Parathyroid adenoma (tissue), 2 donors: ENCODE data around the gene ABLIM1.

Source experiments
- H2AFZ ChIP-seq: fragments of 300-600 bp; sonication (generic); one replicate; pipeline ENCODE4 v1.7.0; 2017; ENCODE audit warnings: antibody characterized with exemption, mild to moderate bottlenecking
- H3K27ac ChIP-seq: fragments of 300-600 bp; sonication (generic); one replicate; pipeline ENCODE4 v1.7.0; 2017
- H3K27me3 ChIP-seq: fragments of 300-600 bp; sonication (generic); one replicate; pipeline ENCODE4 v1.7.0; 2017; ENCODE audit warnings: low read length; ENCODE audit not compliant: control insufficient read depth, insufficient read depth
- H3K36me3 ChIP-seq: fragments of 300-600 bp; sonication (generic); one replicate; pipeline ENCODE4 v1.7.0; 2017; ENCODE audit warnings: low read length; ENCODE audit not compliant: control insufficient read depth, insufficient read depth
- H3K4me1 ChIP-seq: fragments of 300-600 bp; sonication (generic); one replicate; pipeline ENCODE4 v1.7.0; 2017; ENCODE audit warnings: control low read depth
- H3K4me2 ChIP-seq: fragments of 300-600 bp; sonication (generic); one replicate; pipeline ENCODE4 v1.7.0; 2017; ENCODE audit warnings: low read length
- H3K4me3 ChIP-seq: fragments of 300-600 bp; sonication (generic); one replicate; pipeline ENCODE4 v1.7.0; 2017; ENCODE audit warnings: low read depth, low read length
- H3K79me2 ChIP-seq: fragments of 300-600 bp; sonication (generic); one replicate; pipeline ENCODE4 v1.7.0; 2017; ENCODE audit warnings: control low read depth
- H3K9ac ChIP-seq: fragments of 300-600 bp; sonication (generic); one replicate; pipeline ENCODE4 v1.7.0; 2017; ENCODE audit warnings: mild to moderate bottlenecking
- H3K9me3 ChIP-seq: fragments of 300-600 bp; sonication (generic); one replicate; pipeline ENCODE4 v1.7.0; 2017; ENCODE audit warnings: low read length; ENCODE audit not compliant: control insufficient read depth
- CTCF ChIP-seq: fragments of 300-600 bp; sonication (generic); IDR thresholded peaks from one replicate; pipeline ENCODE4 v1.7.0; 2017; ENCODE audit warnings: antibody characterized with exemption, mild to moderate bottlenecking
- donor health status: primary hyperparathyroidism.

ABLIM1 gene

DNA sequence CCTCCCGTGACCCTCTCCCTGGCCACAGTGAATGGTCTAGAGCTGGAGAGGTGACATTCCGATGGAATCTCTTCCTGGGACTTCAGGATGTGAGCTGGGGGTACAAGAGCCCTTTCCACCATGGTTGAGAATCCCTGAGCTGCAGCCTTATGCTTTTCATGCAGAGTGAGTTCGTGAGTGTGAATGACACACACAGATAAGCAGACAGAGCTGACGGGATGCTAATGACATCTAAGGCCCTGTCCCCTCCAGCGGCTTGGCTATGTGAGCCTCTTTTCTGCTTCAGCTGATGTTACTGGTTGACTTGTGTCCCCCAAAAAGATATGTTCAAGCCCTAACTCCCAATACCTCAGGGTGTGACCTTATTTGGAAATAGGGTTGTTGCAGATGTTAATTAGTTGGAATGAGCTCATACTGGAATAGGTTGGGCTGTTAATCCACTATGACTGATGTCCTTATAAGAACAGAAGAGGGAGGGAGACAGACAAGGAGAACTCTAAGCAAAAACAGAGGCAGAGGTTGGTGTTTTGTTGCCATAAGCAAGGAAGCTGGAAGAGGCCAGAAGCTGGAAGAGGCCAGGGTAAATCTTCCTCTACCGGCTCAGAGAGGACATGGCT lies 142.7 kb downstream of the ABLIM1 start:
- no peaks in the 10 kb centered on the region for H3K27me3 ChIP-seq

GRCh38 chr10:114513381-114513792 lies 144.7 kb downstream of the ABLIM1 start:
- Histone ChIP-seq H2AFZ (no peak overlapping the region), H3K27me3 (no peaks in the 10 kb centered on the region), H3K9ac (no peak overlapping the region), H3K36me3 (no peaks in the 10 kb centered on the region), H3K4me3 (no peak overlapping the region), H3K4me1 (peaks cover 3% of the 10 kb centered on the region), H3K4me2 (no peak overlapping the region), H3K27ac (no peak overlapping the region), H3K9me3 (no peaks in the 10 kb centered on the region), H3K79me2 (peaks cover 24% of the 10 kb centered on the region)
- no peak for TF ChIP-seq CTCF

More for the DNA sequence above, 142.7 kb downstream of the ABLIM1 start:
- H2AFZ ChIP-seq = no peak overlapping the region
- H3K9ac ChIP-seq = no peak overlapping the region
- H3K4me2 ChIP-seq = no peak overlapping the region
- H3K27ac ChIP-seq = no peak overlapping the region
- no peak for TF ChIP-seq CTCF
- H3K4me1 ChIP-seq = peaks cover 13% of the 10 kb centered on the region
- no peak overlapping the region for H3K4me3 ChIP-seq
- peaks cover 22% of the 10 kb centered on the region for H3K79me2 ChIP-seq
- no peaks in the 10 kb centered on the region for H3K36me3 ChIP-seq
- no peaks in the 10 kb centered on the region for H3K9me3 ChIP-seq

DNA sequence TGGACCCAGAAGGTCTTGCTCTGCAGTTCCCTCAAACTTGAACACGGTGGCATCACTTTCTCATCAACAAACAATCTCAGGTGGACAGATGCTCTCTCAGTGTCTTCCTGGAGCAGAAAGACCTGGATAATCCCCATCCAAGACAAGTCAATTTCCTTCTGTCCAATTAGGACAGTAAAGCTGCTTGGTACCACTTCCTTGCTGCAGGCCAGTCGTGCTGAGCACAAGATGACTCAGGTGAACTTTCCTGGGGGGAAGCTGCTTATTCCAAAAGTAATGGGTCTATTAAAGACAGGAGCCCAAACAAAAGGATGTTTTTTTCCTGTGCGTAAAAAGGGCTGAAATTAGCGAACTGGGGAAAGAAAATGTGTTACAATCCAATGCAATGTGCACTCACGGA lies 146.2 kb downstream of the ABLIM1 start:
- H3K36me3 ChIP-seq = no peaks in the 10 kb centered on the region
- H3K4me1 ChIP-seq = peaks cover 13% of the 10 kb centered on the region
- H3K27ac ChIP-seq = no peak overlapping the region
- no peak for TF ChIP-seq CTCF
- no peaks in the 10 kb centered on the region for H3K27me3 ChIP-seq
- H3K4me2 ChIP-seq = no peak overlapping the region
- H3K79me2 ChIP-seq = peaks cover 25% of the 10 kb centered on the region
- no peaks in the 10 kb centered on the region for H3K9me3 ChIP-seq
- H3K9ac ChIP-seq = no peak overlapping the region
- H3K4me3 ChIP-seq = no peak overlapping the region
- no peak overlapping the region for H2AFZ ChIP-seq

DNA sequence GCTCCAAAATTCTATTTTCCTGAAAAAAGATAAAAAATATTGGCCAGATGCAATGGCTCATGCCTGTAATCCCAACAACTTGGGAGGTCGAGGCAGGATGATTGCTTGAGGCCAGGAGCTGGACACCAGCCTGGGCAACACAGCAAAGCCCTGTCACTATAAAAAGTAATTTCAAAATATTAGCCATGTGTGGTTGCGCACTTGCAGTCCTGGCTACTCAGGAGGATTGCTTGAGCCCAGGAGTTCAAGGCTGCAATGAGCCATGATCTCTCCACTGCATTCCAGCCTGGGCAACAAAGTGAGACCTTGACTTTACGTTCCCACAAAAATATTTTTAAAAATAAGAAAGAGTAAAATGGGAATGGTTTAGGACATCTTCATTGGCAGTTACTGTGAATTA lies 149.7 kb downstream of the ABLIM1 start:
- Histone ChIP-seq H3K36me3 (no peaks in the 10 kb centered on the region), H3K79me2 (peaks cover 13% of the 10 kb centered on the region), H3K4me3 (no peak overlapping the region), H3K4me1 (peaks cover 23% of the 10 kb centered on the region), H3K9ac (no peak overlapping the region), H3K4me2 (no peak overlapping the region), H2AFZ (no peak overlapping the region), H3K27ac (no peak overlapping the region), H3K27me3 (no peaks in the 10 kb centered on the region), H3K9me3 (no peaks in the 10 kb centered on the region)
- no peak for TF ChIP-seq CTCF

DNA sequence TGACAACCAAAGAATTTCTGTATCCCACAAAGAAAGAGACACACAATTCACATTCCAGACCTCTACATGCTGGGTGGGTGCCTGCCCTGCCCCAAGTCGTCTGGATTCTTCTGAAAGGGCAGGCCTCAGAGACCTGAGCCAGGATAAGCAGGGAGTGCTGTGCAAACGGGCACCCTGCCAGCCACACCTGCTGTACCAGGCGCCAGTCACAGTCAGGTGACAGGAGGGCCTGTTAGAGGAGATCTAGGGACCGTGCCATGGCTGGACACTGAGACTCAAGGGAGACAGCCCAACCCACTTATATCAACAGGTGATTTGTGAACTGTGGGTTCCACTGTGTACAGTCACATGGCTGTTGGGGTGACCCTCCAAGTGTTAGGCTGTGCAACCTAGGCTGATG lies 150.6 kb downstream of the ABLIM1 start:
- TF ChIP-seq CTCF = no peak
- Histone ChIP-seq H3K9ac (no peak overlapping the region), H3K4me3 (no peak overlapping the region), H3K27ac (no peak overlapping the region), H3K4me2 (peak overlapping the region; percentile 34), H2AFZ (no peak overlapping the region), H3K36me3 (no peaks in the 10 kb centered on the region), H3K79me2 (peaks cover 12% of the 10 kb centered on the region), H3K4me1 (peaks cover 23% of the 10 kb centered on the region), H3K9me3 (no peaks in the 10 kb centered on the region), H3K27me3 (no peaks in the 10 kb centered on the region)
